Fibroblast of lung (primary cell): ENCODE data around the gene SLIT2. TPM values are rescaled to one million over a fixed set of nuclear protein-coding genes. Genes with fewer than 3 reads are reported as not detected.

Experiments used
- DNase-seq, 2 donors: peaks; one replicate each; pipeline versions ENCODE4 v3.0.0 to v3.0.0-alpha.2; 2010; ENCODE audit warnings: low read depth in 2 of 2
- H2AFZ ChIP-seq: 2 replicates; pipeline ENCODE4 v1.5.1; 2012; ENCODE audit warnings: low read length, control low read depth, inconsistent platforms
- H3K27ac ChIP-seq: 2 replicates; pipeline ENCODE4 v1.5.1; 2011; ENCODE audit warnings: low read length, control low read depth; ENCODE audit not compliant: insufficient read depth
- H3K27me3 ChIP-seq: 2 replicates; pipeline ENCODE4 v1.5.1; 2011; ENCODE audit warnings: mild to moderate bottlenecking, low read length; ENCODE audit not compliant: control insufficient read depth, insufficient read depth
- H3K36me3 ChIP-seq: 2 replicates; pipeline ENCODE4 v1.5.1; 2011; ENCODE audit warnings: low read length; ENCODE audit not compliant: control insufficient read depth, insufficient read depth
- H3K4me1 ChIP-seq: 2 replicates; pipeline ENCODE4 v1.5.1; 2011; ENCODE audit warnings: low read length; ENCODE audit not compliant: control insufficient read depth, insufficient read depth; ENCODE audit errors: extremely low read depth
- H3K4me2 ChIP-seq: 2 replicates; pipeline ENCODE4 v1.5.1; 2011; ENCODE audit warnings: low read length, control low read depth; ENCODE audit not compliant: insufficient read depth; ENCODE audit errors: extremely low read depth
- H3K4me3 ChIP-seq, 4 experiments: fragments of 200-600 bp in 1 of 4; sonication (generic) in 1 of 4; replicated peaks in 1 of 4; 2 replicates each; pipeline ENCODE4 v1.5.1; 2011 to 2016; ENCODE audit warnings: low read length in 4 of 4, low read depth in 3 of 4, mild to moderate bottlenecking in 3 of 4, control low read depth in 2 of 4, inconsistent platforms in 1 of 4, mixed read lengths in 1 of 4; ENCODE audit not compliant: insufficient read depth in 1 of 4; ENCODE audit errors: control extremely low read depth in 1 of 4
- H3K79me2 ChIP-seq: 2 replicates; pipeline ENCODE4 v1.5.1; 2012; ENCODE audit warnings: mild to moderate bottlenecking, low read length, inconsistent platforms; ENCODE audit not compliant: control insufficient read depth, insufficient read depth
- H3K9ac ChIP-seq: 2 replicates; pipeline ENCODE4 v1.5.1; 2011; ENCODE audit warnings: mild to moderate bottlenecking, low read length, control low read depth; ENCODE audit not compliant: insufficient read depth
- H3K9me3 ChIP-seq: 2 replicates; pipeline ENCODE4 v1.5.1; 2012; ENCODE audit warnings: low read depth, low read length; ENCODE audit not compliant: control insufficient read depth, insufficient read depth
- H4K20me1 ChIP-seq: 2 replicates; pipeline ENCODE4 v1.5.1; 2011; ENCODE audit warnings: low read length; ENCODE audit not compliant: control insufficient read depth, insufficient read depth; ENCODE audit errors: extremely low read depth
- EZH2 ChIP-seq: IDR thresholded peaks from 2 replicates; pipeline ENCODE4 v1.5.1; 2012; ENCODE audit warnings: low read length, control low read depth, mild to moderate bottlenecking; ENCODE audit errors: missing control alignments
- polyA plus RNA-seq, 2 donors: library from polyadenylated mRNA; depleted of rRNA in 1 of 2; stranded (reverse) in 1 of 2; unstranded in 1 of 2; fragments of >200 nt; gene quantifications; 2 replicates each; pipeline ENCODE4 v1.2.1, GENCODE V29; 2011 to 2012; ENCODE audit warnings: missing spikeins in 1 of 2
- total RNA-seq: library from RNA; depleted of rRNA; stranded (reverse); fragments of >200 nt; gene quantifications from 2 replicates; pipeline ENCODE4 v1.2.1, GENCODE V29; 2014
- TF ChIP-seq, protein P1 (sequence below), 2 donors: IDR thresholded peaks in 1 of 2; conservative IDR thresholded peaks in 1 of 2; 1 replicate in 1 of 2; 2 replicates in 1 of 2; pipeline ENCODE4 v1.5.1; 2011 to 2012; ENCODE audit warnings: low read length in 2 of 2, control low read depth in 1 of 2, inconsistent platforms in 1 of 2, low read depth in 1 of 2, mild to moderate bottlenecking in 1 of 2

The SLIT2 gene
- total and polyA plus RNA-seq, 2 donors (not counting 1 experiment from before 2014, with no cell fraction given) = 12.6 to 27.8 TPM

DNA sequence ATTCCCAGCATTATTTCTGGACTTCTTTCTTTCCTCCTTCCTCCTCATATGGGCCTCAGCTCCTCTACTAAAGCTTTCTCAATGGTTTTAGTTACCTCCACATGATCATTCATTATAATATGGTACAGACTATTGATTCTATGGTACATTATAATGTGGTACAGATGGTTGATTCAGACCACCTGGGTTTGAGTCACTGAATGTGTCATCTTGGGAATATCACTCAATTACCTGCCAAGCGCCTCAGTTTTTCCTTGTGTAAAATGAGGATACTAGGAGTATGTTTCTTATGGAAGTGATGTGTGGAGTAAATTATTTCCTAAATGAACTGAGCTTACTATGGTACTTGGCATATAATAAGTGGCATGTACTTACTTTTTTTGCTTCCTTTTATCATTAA, 27.7 kb downstream of the SLIT2 start:
- no peaks in the 10 kb centered on the region for H4K20me1 ChIP-seq
- no peaks in the 10 kb centered on the region for H3K36me3 ChIP-seq
- H3K27ac ChIP-seq = no peak overlapping the region
- no peak overlapping the region for H3K4me2 ChIP-seq
- DNase-seq = no peak
- no peak overlapping the region for H2AFZ ChIP-seq
- no peaks in the 10 kb centered on the region for H3K9me3 ChIP-seq
- TF ChIP-seq, protein P1, sequence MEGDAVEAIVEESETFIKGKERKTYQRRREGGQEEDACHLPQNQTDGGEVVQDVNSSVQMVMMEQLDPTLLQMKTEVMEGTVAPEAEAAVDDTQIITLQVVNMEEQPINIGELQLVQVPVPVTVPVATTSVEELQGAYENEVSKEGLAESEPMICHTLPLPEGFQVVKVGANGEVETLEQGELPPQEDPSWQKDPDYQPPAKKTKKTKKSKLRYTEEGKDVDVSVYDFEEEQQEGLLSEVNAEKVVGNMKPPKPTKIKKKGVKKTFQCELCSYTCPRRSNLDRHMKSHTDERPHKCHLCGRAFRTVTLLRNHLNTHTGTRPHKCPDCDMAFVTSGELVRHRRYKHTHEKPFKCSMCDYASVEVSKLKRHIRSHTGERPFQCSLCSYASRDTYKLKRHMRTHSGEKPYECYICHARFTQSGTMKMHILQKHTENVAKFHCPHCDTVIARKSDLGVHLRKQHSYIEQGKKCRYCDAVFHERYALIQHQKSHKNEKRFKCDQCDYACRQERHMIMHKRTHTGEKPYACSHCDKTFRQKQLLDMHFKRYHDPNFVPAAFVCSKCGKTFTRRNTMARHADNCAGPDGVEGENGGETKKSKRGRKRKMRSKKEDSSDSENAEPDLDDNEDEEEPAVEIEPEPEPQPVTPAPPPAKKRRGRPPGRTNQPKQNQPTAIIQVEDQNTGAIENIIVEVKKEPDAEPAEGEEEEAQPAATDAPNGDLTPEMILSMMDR (conservative IDR thresholded peaks at IDR 0.05 in 1 of 2, IDR thresholded peaks at IDR 0.05 in 1 of 2; ENCODE audit: low read depth in 1 of 2, low read length in 2 of 2) = no peak
- TF ChIP-seq EZH2 = no peak
- H3K79me2 ChIP-seq = no peaks in the 10 kb centered on the region
- no peak overlapping the region for H3K4me3 ChIP-seq
- H3K27me3 ChIP-seq = no peaks in the 10 kb centered on the region
- no peaks in the 10 kb centered on the region for H3K4me1 ChIP-seq
- no peak overlapping the region for H3K9ac ChIP-seq

DNA sequence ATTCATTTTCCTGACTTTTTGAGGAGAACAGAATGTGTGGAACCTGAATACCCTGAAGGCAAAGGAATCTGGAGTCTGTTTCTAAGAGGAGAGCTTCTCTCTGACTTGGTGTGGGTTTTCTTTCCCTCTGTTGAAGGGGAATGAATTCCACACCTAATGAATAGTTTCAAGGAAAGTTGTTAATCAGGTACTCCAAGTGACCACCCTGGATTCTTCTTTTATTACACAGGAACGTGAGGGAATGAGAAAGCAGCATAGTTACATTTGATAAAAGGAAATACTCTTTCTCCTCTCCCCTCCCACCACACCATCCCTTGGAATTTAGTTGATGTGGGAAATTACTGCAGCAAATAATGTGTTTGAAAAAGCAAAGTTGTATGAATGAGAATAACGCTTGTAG, 29.7 kb downstream of the SLIT2 start:
- Histone ChIP-seq H3K4me2 (no peak overlapping the region), H3K27ac (no peak overlapping the region), H3K79me2 (no peaks in the 10 kb centered on the region), H2AFZ (no peak overlapping the region), H3K4me1 (no peaks in the 10 kb centered on the region), H4K20me1 (no peaks in the 10 kb centered on the region), H3K9ac (no peak overlapping the region), H3K9me3 (no peaks in the 10 kb centered on the region), H3K36me3 (no peaks in the 10 kb centered on the region), H3K4me3 (no peak overlapping the region), H3K27me3 (no peaks in the 10 kb centered on the region)
- no peak for DNase-seq
- TF ChIP-seq, protein P1 (conservative IDR thresholded peaks at IDR 0.05 in 1 of 2, IDR thresholded peaks at IDR 0.05 in 1 of 2; ENCODE audit: low read depth in 1 of 2, low read length in 2 of 2) = no peak
- no peak for TF ChIP-seq EZH2

- no peaks in the 10 kb centered on the region for H3K27me3 ChIP-seq
- no peak overlapping the region for H2AFZ ChIP-seq
- H3K4me3 ChIP-seq = no peak overlapping the region
- H3K4me1 ChIP-seq = peaks cover 4% of the 10 kb centered on the region
- H3K4me2 ChIP-seq = no peak overlapping the region
- H3K9ac ChIP-seq = no peak overlapping the region
- H3K36me3 ChIP-seq = no peaks in the 10 kb centered on the region
- no peaks in the 10 kb centered on the region for H3K79me2 ChIP-seq
- no peak for DNase-seq
- H3K9me3 ChIP-seq = no peaks in the 10 kb centered on the region
- no peak overlapping the region for H3K27ac ChIP-seq
- TF ChIP-seq, protein P1 (conservative IDR thresholded peaks at IDR 0.05 in 1 of 2, IDR thresholded peaks at IDR 0.05 in 1 of 2; ENCODE audit: low read depth in 1 of 2, low read length in 2 of 2) = no peak
- no peak for TF ChIP-seq EZH2
- H4K20me1 ChIP-seq = no peaks in the 10 kb centered on the region
These were observed 31.3 kb downstream of the SLIT2 start for GRCh38 chr4:20283039-20283438.
